SKM-1 treated with dmso at 0.1 percent for 144 hours (cell line): ENCODE data around the gene MAPK1.
"Not testable (repeated sequence)": the region's sequence is repeated elsewhere in the genome, so short reads cannot be mapped to it uniquely, and the experiment has no call there.

Experiments
- DNase-seq: peaks from one replicate; lab custom pipeline; 2025; ENCODE audit not compliant: unreplicated experiment; lab: John Stamatoyannopoulos, UW

The MAPK1 gene

DNA sequence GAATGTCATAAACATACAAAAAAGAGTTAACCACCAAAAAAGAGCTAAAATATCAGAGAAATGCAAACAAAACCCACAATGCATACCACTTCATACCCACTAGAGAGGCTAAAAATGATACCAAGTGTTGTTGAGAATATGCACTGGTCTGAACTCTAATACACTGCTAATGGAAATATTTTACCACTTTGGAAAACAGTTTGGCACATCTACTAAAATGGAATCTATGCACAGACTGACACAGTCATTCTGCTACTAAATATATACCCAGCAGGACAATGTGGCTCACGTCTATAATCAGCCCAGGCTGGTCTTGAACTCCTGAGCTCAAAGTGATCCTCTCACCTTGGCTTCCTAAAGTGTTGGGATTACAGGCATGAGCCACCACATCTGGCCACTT is 18.0 kb downstream of the MAPK1 start:
- DNase-seq = no peak

DNA sequence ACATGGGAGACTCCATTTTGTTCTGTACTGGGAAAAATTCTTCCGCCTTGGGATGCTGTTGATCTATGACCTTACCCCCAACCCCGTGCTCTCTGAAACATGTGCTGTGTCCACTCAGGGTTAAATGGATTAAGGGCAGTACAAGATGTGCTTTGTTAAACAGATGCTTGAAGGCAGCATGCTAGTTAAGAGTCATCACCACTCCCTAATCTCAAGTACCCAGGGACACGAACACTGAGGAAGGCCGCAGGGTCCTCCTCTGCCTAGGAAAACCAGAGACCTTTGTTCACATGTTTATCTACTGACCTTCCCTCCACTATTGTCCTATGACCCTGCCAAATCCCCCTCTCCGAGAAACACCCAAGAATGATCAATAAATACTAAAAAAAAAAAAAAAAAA is 19.4 kb downstream of the MAPK1 start:
- DNase-seq = not testable (repeated sequence)

DNA sequence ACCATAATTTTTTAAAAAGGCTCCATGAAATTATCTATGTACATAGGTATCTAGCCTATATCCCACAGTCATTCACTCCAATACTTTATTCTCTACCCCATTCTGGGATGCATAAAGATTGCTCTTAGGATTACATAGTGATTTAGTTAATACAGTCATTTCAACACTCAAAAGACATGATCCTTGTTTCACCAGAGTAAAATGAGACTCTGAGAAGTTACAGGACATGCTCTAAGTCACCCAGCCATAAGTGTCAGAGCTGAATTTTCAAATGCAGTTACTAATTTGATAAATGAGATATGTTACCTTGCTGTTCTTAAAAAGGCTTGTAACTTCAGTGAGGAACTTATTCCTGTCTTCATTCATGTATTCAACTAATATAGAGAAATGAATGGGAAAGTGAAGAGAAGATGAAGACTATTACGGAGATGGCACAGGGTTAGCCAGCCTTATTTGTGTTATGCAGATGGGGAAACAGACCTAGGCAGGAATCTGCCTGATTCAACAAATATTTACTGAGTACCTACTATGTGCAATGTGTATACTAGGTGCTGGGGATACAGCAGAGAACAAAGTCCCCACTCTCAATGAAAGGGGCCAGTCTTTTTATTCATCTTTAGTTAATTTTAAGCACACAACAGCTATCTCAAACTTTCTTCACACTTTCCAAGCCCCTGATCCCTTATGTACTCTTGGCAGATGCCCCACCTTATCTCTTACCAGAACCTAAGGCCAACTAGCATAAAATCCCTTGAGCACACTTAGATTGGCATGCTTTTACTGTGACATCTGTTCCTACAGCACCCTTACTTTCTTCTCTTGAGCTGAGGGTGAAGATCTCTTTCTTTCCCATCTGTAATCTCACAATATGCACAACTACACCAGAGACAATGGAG is 21.6 kb downstream of the MAPK1 start:
- DNase-seq = no peak

DNA sequence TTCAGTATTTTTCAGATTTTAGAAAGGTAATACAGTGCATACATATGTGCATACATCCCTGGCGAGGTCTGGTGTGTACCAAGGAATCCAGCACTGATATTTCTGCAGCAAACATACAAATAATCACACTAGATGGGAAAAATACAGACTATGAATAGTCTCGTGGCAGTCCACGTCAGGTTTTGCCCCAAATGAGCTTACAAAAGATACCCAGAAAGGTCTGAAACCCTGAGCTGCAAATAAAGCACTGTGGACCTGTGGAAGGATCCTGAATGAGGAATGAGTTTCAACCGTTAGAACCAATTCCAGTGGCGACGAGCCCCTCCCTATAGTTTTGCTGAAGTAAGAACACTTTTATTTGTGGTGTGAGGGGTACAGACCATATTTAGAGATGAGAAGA is 24.5 kb downstream of the MAPK1 start:
- DNase-seq = no peak

DNA sequence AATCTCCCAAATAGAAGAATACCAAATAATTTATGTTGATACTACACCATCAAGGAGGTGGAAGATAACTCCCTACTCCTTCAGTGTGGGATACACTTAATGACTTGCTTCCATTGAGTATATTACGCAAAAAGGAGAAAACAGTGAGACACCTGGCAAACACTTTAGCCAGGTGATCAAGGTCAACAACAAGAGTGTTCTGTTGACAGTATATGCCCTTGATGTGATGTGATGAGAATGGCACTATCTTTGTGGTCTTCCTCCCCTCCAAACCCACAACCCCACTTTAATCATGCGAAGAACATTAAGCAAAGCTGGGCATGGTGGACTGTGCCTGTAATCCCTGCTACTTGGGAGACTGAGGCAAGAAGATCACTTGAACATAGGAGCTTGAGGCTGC is 26.0 kb downstream of the MAPK1 start:
- DNase-seq = no peak

DNA sequence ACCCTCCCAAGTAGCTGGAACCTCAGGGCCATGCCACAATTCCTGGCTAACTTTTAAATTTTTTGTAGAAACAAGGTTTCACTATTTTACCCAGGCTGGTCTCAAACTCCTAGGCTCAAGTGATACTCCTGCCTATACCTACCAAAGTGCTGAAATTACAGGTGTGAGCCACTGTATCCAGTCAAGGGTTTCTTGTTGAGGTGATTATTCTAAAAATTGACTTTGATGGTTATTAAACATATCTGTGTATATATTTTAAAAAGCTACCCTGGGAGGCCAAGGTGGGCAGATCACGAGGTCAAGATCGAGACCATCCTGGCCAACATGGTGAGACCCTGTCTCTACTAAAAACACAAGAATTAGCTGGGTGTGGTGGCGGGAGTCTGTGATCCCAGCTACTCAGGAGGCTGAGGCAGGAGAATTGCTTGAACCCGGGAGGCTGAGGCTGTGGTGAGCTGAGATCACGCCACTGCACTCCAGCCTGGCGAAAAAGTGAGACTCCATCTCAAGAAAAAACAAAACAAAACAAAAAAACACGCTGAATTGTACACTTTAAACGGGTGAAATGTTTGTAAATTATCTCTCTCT is 27.1 kb downstream of the MAPK1 start:
- no peak for DNase-seq

DNA sequence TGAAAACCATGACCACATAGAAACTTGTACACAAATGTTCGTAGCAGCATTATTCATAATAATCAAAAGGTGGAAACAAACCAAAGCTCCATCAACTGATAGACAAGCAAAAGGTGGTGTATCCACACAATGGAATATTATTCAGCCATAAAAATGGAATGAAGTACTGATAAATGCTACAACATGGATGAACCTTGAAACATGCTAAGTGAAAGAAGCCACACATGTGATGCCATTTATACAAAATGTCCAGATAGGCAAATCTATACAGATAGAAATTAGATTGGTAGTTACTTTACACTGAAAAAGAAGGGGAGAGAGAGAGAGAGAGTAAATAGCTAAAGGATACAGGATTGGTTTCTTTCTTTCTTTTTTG is 27.7 kb downstream of the MAPK1 start:
- DNase-seq = no peak

DNA sequence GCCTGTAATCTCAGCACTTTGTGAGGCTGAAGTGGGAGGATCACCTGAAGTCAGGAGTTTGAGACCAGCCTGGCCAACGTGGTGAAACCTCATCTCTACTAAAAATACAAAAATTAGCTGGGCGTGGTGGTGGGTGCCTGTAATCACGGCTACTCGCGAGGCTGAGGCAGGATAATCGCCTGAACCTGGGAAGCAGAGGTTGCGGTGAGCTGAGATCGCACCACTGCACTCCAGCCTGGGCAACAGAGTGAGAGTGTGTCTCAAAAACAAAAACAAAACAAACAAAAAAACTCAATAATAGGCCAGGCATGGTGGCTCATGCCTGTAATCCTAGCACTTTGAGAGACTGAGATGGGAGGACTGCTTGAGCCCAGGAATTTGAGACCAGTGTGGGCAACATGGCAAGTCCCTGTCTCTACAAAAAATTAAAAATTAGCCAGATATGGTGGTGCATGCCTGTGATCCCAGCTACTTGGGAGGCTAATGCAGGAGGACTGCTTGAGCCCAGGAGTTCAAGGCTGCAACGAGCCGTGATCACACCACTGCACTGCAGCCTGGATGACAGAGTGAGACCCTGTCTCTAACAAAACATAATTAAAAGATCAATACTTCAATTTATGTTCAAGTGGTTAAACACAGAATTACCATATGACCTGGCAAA is 28.2 kb downstream of the MAPK1 start:
- DNase-seq = not testable (repeated sequence)

DNA sequence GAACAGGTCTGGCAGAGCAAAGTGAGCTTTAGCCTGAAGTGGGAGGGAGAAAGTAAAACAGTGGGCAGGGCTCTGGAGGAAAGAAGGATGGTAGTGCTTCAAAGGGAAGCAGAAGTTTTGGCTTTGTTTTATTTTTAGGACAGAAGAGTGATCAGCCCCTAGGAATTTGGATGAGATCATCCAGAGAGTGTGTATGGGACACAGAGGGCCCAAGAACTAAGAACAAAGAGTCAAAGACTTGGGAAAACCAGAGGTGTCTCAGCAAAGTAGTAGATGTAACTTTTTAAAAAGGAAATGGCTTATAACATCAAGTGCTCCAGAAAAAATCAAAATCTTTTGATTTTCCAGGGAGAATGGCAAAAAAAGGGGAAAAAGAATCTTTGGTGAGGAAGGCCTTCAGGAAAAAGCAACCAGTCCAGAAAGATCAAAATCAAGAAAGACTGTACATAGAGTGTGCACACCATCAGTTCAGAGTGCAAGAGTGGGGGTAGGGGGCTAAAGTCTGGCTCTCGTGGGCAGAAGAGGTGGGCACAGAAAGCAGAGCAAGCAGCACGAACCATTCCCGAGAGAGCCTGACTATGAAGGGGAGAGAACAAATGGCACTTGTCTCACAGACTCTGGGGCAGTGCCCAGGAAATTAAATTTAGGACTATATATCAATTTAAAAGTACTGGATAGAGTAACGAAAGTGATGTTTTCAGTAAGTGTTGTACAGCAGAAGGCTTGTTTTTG is 30.0 kb downstream of the MAPK1 start:
- DNase-seq = no peak

DNA sequence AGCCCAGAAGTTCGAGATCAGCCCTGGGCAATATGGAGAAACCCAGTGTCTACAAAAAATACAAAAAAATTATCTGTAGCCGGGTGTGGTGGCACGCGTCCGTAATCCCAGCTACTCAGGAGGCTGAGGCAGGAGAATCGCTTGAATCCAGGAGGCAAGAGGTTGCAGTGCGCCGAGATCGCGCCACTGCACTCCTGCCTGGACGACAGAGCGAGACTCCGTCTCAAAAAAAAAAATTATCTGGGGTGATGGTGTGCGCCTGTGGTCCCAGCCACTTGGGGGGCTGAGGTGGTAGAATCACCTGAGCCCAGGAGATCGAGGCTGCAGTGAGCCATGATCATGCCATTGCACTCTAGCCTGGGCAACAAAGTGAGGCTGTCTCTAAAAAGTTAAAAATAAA is 31.0 kb downstream of the MAPK1 start:
- DNase-seq = not testable (repeated sequence)

DNA sequence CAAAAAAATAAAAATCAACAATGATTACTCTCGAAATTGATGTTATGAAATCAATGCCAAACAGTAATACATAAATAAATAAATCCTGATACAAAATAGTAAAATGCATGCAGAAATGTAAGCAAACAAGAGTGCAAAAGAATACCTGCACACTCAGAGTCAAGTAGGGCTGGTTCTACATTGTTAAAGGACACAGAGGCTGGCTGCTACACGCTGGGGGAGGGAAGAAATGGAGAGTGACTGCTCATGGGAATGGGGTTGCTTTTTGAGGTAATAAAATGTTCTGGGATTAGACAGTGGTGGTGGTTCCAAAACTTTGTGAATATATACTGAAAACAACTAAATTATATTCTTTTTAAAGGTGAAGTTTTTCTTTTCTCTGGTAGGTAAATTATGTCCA is 32.1 kb downstream of the MAPK1 start:
- no peak for DNase-seq

DNA sequence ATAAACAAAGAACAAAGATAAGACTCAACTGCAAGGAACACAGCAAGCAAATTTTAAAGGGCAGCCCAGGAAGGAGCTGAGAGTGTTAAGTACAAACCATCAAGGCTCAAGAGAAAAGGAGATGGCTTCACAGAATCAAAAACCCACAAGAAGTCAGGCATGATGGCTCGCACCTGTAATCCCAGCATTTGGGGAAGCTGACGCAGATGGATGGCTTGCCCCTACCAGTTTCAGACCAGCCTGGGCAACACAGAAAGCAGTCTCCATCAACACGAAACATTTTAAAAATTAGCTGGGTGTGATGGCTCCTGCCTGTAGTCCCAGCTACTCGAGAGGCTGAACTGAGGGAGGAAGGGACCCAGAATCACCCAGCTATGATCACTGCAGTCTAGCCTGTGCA is 32.6 kb downstream of the MAPK1 start:
- DNase-seq = no peak

DNA sequence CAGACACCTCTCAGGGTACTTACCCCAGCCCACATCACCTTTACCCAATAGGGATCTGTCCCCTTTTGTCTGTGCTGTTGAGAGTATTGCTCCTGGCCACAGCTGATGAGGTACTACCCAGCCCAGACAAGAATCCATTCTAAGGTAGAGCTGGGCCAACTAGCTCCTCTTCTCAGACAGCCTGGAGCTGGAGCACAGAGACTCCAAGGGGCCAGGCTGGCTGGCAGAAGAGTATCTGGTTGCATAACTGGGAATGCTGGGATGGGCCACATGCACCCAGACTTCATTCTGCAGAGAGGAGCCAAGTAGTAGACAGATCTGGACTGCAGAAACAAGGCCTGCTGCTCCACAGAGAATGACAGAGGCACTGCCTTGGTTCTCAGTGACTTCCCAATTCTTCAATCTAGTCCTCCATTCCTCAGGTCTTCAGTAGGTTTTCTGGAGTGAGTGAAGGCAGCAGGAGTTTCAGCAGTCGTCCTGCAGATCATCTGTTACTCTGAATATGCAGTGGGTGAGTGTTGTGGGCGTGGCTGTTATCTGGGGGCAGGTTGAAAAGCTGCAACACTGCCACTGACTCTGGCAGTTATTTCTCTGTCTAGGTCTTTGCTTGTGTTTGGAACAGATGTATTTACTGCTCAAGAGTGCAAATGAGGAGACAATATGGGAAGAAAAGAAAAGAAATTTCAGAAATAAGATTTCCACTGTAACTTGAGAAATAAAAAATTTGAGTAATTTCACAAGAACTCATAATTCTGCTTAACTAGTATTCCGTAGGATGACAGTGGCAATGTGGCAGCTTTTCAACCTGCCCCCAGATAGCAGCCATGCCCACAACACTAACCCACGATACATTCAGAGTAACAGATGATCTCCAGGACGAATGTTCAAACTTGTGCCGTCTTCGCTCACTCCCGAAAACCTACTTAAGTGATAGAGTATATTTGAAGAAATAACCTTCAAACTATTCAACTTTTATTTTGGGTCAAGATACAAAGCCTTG is 34.9 kb downstream of the MAPK1 start:
- no peak for DNase-seq

DNA sequence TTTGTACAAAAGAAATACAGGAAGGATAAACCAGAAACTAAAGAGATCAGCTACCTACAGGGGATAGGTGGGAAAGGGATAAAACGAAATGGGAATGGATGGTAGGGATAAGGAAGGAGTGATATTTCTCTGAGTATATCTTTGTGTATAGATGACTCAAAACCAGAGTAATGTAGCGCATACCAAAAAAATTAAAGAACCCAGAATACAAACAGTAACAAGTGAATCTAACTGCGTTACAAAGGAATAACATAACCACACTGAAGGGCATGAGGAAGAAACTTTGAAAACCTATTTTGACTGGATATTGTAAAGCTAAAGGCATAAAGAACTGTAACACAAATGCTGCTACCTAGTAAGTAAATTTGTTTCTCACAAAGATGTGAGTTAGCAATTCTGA is 37.9 kb downstream of the MAPK1 start:
- DNase-seq = no peak

DNA sequence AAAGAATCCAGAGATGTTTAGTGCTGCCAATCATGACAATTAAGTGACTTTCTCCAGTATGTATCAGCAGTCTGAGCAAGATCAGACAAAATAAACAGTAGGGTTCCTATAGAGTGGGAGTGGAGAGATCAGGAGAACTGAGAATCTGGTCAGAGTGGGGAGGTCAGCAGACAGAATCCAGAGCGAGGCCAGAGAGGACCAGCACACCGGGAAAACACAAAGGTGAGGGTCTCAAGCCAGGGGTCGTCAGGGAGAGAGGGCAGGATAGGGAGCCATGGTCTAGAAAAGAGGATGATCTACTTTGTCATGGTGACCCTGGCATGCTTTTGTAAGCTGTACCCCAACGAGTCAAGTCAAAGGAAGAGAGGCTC is 39.2 kb downstream of the MAPK1 start:
- DNase-seq = no peak

DNA sequence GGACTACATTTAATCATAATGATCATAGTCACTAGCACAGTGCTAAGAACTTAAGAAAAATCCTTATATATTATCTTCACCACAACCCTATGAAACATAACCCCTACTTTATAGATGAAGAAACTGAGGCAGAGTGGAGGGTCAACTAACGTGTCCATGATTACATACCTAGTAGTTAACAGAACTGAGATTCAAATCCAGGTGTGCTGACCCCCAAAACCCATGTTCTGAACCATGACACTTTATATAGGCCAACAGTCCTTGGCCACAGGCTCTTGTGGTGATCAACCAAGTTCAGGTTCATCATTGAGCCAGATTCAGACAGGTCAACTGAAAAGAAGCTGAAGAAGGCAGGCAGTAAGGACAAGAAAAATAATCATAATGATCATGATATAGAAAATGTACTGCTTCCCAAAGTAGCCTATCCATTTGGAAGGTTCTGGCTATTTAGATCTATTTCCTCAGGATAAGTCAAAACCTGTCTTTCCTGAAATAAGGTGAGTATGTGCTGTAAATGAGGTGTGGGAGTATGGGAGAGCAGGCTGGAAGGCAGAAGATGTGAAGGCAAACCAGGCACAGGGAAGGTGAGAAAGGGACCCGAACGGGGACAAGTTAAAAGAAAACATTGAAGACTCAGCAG is 39.7 kb downstream of the MAPK1 start:
- DNase-seq = no peak

DNA sequence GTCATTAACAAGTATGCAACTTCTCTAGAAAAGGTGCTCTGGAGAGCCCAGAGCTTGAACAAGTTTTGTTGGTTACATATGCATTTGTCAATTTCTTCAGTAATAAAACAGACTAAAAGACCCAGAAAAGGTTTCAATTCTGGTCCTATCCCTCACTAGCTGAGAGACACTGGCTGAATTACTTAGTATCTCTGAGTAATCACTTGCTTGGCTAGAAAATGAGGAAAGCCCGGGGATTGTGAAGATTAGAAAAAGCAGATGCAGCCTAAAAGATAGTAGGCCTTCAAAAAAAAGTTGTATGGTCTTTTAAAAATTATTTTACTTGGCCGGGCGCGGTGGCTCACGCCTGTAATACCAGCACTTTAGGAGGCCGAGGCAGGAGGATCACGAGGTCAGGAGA is 41.2 kb downstream of the MAPK1 start:
- DNase-seq = no peak

DNA sequence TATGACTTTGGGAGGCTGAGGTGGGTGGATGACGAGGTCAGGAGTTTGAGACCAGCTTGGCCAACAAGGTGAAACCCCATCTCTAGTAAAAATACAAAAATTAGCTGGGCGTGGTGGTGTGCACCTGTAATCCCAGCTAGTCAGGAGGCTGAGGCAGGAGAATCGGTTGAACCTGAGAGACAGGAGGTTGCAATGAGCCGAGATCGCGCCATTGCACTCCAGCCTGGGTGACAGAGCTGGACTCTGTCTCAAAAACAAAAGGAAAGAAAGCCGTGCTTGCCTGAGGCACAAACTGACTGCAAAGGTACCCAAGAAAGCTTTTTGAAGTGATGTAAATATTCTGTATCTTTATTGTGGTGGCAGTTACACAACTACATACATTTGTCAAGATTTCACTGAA is 42.5 kb downstream of the MAPK1 start:
- DNase-seq = not testable (repeated sequence)

DNA sequence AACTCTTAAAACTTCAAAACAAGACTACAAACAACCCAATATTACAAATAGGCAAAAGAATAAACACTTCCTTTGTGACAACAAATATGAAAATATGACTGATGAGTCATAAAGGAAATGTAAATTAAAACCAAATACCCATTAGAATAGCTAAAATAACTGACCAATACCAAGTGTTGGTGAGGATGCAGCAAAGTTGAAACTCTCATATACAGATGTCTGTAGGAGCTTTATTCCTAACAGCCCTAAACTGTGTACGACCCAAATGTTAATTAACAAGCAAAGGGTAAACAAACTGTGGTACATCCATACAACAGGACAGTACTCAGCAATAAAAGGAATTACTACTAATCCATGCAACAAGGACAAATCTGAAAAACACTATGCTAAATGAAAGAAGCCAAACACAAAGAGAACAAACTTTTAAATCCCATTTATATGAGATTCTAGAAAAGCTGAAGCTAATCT is 43.0 kb downstream of the MAPK1 start:
- no peak for DNase-seq
